ENCODE data around the gene GRM8.

Gene GRM8

GRCh38 chr7:127035203-127035849 is 217.4 kb downstream of the GRM8 start:
- DNase-seq (ENCODE audit: low read depth in 2 of 2, low spot score in 1 of 2), result no peak

- no peak for DNase-seq (ENCODE audit: low read depth in 2 of 2, low spot score in 1 of 2)
Measured at GRCh38 chr7:127034186-127034806, 218.4 kb downstream of the GRM8 start.

- no peak for DNase-seq (ENCODE audit: low read depth in 2 of 2, low spot score in 1 of 2)
Measured at GRCh38 chr7:127029823-127030222, 222.9 kb downstream of the GRM8 start.

GRCh38 chr7:127021857-127022256 is 230.9 kb downstream of the GRM8 start:
- no peak for DNase-seq (ENCODE audit: low read depth in 2 of 2, low spot score in 1 of 2)

GRCh38 chr7:127021019-127021738 is 231.6 kb downstream of the GRM8 start:
- DNase-seq (ENCODE audit: low read depth in 2 of 2, low spot score in 1 of 2), result no peak

GRCh38 chr7:127018889-127019288 is 233.9 kb downstream of the GRM8 start:
- DNase-seq (ENCODE audit: low read depth in 2 of 2, low spot score in 1 of 2), result no peak

GRCh38 chr7:127017196-127017595 is 235.5 kb downstream of the GRM8 start:
- DNase-seq (ENCODE audit: low read depth in 2 of 2, low spot score in 1 of 2), result no peak

GRCh38 chr7:127000725-127001124 is 252.0 kb downstream of the GRM8 start:
- DNase-seq (ENCODE audit: low read depth in 2 of 2, low spot score in 1 of 2), result no peak

GRCh38 chr7:126996659-126997058 is 256.1 kb downstream of the GRM8 start:
- no peak for DNase-seq (ENCODE audit: low read depth in 2 of 2, low spot score in 1 of 2)

- DNase-seq (ENCODE audit: low read depth in 2 of 2, low spot score in 1 of 2), result no peak
Measured at GRCh38 chr7:126993626-126994213, 259.0 kb downstream of the GRM8 start.

GRCh38 chr7:126988022-126988421 is 264.7 kb downstream of the GRM8 start:
- no peak for DNase-seq (ENCODE audit: low read depth in 2 of 2, low spot score in 1 of 2)

- no peak for DNase-seq (ENCODE audit: low read depth in 2 of 2, low spot score in 1 of 2)
Measured at GRCh38 chr7:126979722-126980121, 273.0 kb downstream of the GRM8 start.

- no peak for DNase-seq (ENCODE audit: low read depth in 2 of 2, low spot score in 1 of 2)
Measured at GRCh38 chr7:126978865-126979264, 273.9 kb downstream of the GRM8 start.

- no peak for DNase-seq (ENCODE audit: low read depth in 2 of 2, low spot score in 1 of 2)
Measured at GRCh38 chr7:126973066-126973465, 279.7 kb downstream of the GRM8 start.

GRCh38 chr7:126972571-126972970 is 280.2 kb downstream of the GRM8 start:
- no peak for DNase-seq (ENCODE audit: low read depth in 2 of 2, low spot score in 1 of 2)

- no peak for DNase-seq (ENCODE audit: low read depth in 2 of 2, low spot score in 1 of 2)
Measured at GRCh38 chr7:126959649-126960048, 293.1 kb downstream of the GRM8 start.

- DNase-seq (ENCODE audit: low read depth in 2 of 2, low spot score in 1 of 2), result no peak
Measured at GRCh38 chr7:126958367-126958766, 294.4 kb downstream of the GRM8 start.

GRCh38 chr7:126957443-126957842 is 295.3 kb downstream of the GRM8 start:
- no peak for DNase-seq (ENCODE audit: low read depth in 2 of 2, low spot score in 1 of 2)

GRCh38 chr7:126953461-126953860 is 299.3 kb downstream of the GRM8 start:
- DNase-seq (ENCODE audit: low read depth in 2 of 2, low spot score in 1 of 2), result no peak

GRCh38 chr7:126948664-126949063 is 304.1 kb downstream of the GRM8 start:
- no peak for DNase-seq (ENCODE audit: low read depth in 2 of 2, low spot score in 1 of 2)

GRCh38 chr7:126940723-126941307 is 311.9 kb downstream of the GRM8 start:
- no peak for DNase-seq (ENCODE audit: low read depth in 2 of 2, low spot score in 1 of 2)

GRCh38 chr7:126937171-126937570 is 315.6 kb downstream of the GRM8 start:
- no peak for DNase-seq (ENCODE audit: low read depth in 2 of 2, low spot score in 1 of 2)

All from stimulated activated CD8-positive, alpha-beta memory T cell treated with anti-CD3 and anti-CD28 coated beads, Interleukin-4, amount 100 ng/mL, for 1 hour (primary cell).